Measurements from ENCODE around the gene SRSF7. TPM values are rescaled to one million over a fixed set of nuclear protein-coding genes. Genes with fewer than 3 reads are reported as not detected.
"Not testable (repeated sequence)": the region's sequence is repeated elsewhere in the genome, so short reads cannot be mapped to it uniquely, and the experiment has no call there.

SRSF7 gene
- total RNA-seq, 1 experiment from 2014 or later = 238 TPM

DNA sequence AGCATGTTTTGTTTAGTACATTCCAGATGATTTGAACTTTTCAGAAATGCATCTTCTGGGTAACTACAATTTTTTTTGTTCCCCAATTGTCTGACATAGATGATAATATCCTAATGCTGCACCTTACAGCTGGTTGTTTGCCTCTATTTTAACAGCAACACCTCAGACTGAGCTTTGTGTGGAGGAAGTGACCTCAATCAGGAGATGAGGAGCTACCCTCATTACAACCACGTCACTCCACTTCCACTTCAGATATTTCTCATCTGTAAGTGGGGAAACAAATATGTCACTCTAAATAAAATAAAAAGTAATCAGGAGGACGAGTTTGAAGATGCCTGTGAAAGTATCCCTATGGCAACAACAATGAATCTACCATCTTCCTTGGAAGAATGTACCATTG lies 12.1 kb upstream of the SRSF7 start:
- DNase-seq (ENCODE audit: low spot score) = no peak

GRCh38 chr2:38755891-38756290 lies 4.7 kb upstream of the SRSF7 start:
- DNase-seq (ENCODE audit: low spot score); in situ Hi-C loops (cut with HindIII; ENCODE audit: low sequenced_read_pairs): not testable (repeated sequence)

More for the DNA sequence above, 12.1 kb upstream of the SRSF7 start:
- in situ Hi-C loops (cut with HindIII; ENCODE audit: low sequenced_read_pairs) = no loop called here

- DNase-seq (ENCODE audit: low spot score) = no peak
- in situ Hi-C loops (cut with HindIII; ENCODE audit: low sequenced_read_pairs) = no loop called here
Measured at GRCh38 chr2:38754506-38754905, 3.3 kb upstream of the SRSF7 start.

DNA sequence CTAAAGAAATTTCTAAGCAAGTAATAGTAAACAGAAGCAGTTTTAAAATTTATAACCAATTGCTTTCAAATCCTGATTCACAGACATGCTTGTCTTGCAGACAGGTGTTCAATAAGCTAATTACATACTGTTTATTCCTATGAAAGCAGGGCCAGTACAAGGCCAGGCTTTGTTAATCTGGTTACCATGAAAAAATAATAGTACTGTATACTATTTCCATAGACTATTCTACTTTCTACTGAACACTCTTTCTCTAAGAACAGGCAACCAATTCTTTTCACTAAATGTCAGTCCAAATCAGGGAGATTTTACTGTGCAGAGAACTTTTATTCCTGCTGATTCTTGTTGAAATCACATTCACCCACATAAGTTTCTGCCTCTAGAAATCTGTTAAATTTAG lies 2.9 kb upstream of the SRSF7 start:
- in situ Hi-C loops (cut with HindIII; ENCODE audit: low sequenced_read_pairs) = no loop called here
- DNase-seq (ENCODE audit: low spot score) = no peak

- no peak for DNase-seq (ENCODE audit: low spot score)
- in situ Hi-C loops (cut with HindIII; ENCODE audit: low sequenced_read_pairs) = no loop called here
Measured at GRCh38 chr2:38751596-38752410, 642 bp upstream of the SRSF7 start.

GRCh38 chr2:38750011-38750890 lies 910 bp downstream of the SRSF7 start:
- in situ Hi-C loops (cut with HindIII; ENCODE audit: low sequenced_read_pairs) = no loop called here
- DNase-seq (ENCODE audit: low spot score) = peak; percentile 56

GRCh38 chr2:38748943-38749804 lies 2.0 kb downstream of the SRSF7 start:
- in situ Hi-C loops (cut with HindIII; ENCODE audit: low sequenced_read_pairs) = no loop called here

GRCh38 chr2:38748391-38748790 lies 2.8 kb downstream of the SRSF7 start:
- in situ Hi-C loops (cut with HindIII; ENCODE audit: low sequenced_read_pairs) = no loop called here
- no peak for DNase-seq (ENCODE audit: low spot score)

More at GRCh38 chr2:38748943-38749804, 2.0 kb downstream of the SRSF7 start:
- no peak for DNase-seq (ENCODE audit: low spot score)

DNA sequence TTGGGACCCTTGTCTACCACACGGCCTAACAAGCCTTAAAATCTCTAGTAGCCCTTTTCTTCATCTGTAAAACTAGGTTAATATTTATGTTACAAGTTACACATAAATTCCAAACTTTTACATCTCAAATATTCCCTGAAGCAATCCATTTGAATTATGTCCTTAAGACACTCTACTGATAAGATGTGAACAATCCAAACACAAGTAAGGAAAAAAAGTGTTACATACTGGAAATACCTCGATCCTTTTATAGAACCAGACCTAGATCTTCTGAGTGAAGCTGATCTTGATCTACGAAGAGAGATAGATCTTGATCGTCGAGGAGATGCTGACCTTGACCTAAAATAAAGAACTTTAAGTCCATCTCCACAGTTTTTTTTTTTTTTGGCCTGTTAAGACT lies 3.3 kb downstream of the SRSF7 start:
- no peak for DNase-seq (ENCODE audit: low spot score)
- in situ Hi-C loops (cut with HindIII; ENCODE audit: low sequenced_read_pairs) = no loop called here

- in situ Hi-C loops (cut with HindIII; ENCODE audit: low sequenced_read_pairs) = no loop called here
- no peak for DNase-seq (ENCODE audit: low spot score)
Measured at GRCh38 chr2:38747007-38747424, 4.1 kb downstream of the SRSF7 start.

DNA sequence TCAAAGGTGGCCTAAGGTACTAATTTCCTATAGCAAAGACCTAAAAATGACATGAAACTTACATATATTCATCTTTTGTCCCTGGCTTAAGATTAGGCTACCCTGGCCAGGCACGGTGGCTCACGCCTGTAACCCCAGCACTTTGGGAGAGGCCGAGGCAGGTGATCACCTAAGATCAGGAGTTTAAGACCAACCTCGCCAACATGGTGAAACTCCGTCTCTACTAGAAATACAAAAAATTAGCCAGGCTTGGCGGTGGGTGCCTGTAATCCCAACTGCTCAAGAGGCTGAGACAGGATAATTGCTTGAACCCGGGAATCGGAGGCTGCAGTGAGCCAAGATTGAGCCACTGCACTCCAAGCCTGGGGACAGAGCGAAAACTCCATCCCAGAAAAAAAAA lies 5.9 kb downstream of the SRSF7 start:
- in situ Hi-C loops (cut with HindIII; ENCODE audit: low sequenced_read_pairs) = no loop called here
- no peak for DNase-seq (ENCODE audit: low spot score)

- in situ Hi-C loops (cut with HindIII; ENCODE audit: low sequenced_read_pairs) = no loop called here
- no peak for DNase-seq (ENCODE audit: low spot score)
Measured at GRCh38 chr2:38744399-38744780, 6.8 kb downstream of the SRSF7 start.

DNA sequence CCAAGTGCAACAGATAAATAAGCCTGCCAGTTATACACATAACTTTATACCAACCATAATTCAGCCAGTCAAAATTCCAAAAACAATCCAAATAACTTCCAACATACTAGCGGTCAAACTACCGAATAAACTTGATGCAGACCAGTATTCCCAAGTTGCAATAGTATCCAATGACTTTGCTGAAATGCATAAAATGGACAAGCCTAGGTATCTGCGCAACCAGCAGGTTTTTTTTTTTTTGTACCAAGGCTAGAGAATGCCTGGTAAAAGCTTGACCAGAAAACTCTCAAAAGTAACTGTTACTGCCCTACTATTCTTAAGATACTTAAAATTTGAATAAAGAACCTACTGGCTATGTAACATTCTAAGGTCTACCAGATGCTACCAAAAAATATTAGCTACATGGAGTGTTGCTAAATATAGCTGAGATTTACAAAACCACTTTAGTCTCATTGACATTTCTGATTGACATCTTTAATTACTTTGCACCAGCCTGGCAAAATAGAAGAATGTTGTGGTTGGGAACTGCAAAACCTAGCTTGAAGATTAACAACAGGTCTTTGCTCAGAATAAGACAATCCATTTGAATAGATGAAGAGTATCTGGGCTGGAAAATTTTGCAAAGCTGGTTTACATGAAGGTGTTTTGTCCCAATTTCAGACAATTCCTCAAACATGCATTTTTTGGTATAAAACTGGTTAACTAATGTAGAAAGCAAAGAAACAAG lies 7.3 kb downstream of the SRSF7 start:
- in situ Hi-C loops (cut with HindIII; ENCODE audit: low sequenced_read_pairs) = no loop called here

GRCh38 chr2:38742797-38743559 lies 8.2 kb downstream of the SRSF7 start:
- in situ Hi-C loops (cut with HindIII; ENCODE audit: low sequenced_read_pairs) = no loop called here
- no peak for DNase-seq (ENCODE audit: low spot score)

More for the DNA sequence above, 7.3 kb downstream of the SRSF7 start:
- DNase-seq (ENCODE audit: low spot score) = no peak

DNA sequence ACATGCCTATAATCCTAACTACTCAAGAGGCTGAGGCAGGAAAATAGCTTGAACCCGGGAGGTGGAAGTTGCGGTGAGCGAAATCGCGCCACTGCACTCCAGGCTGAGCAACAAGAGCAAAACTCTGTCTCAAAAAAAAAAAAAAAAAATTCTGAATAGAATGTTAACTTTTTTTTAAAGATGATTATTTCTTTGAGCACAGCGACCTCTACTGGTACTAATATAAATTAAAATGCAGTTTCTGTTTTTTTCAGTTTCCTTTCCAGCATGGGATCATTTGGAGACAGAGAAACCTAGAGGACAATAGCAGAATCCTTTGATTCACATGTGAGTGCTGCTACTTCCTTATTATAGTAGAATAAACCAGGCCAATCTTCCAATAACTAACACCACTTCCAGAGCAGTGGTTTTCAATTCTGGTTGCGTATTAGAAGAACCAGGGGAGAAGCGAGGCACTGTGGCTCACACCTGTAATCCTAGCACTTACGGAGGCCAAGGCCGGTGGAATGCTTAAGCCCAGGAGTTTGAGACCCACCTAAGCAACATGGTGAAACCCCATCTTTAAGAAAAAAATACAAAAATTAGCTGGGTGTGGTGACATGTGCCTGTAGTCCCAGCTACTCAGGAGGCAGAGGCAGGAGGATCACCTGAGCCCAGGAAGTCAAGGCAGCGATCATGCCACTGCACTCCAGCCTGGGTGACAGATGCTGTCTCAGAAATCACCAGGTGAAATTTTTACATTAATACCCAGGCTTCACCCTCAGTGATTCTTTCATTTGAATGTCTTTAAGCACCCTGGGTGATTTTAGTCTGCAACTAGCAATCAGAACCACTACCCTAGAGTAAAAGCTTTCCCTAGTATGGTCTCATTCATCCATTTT lies 10.1 kb downstream of the SRSF7 start:
- peak; percentile 65 for DNase-seq (ENCODE audit: low spot score)
- in situ Hi-C loops (cut with HindIII; ENCODE audit: low sequenced_read_pairs) = no loop called here

GRCh38 chr2:38739524-38739923 lies 11.6 kb downstream of the SRSF7 start:
- no peak for DNase-seq (ENCODE audit: low spot score)
- in situ Hi-C loops (cut with HindIII; ENCODE audit: low sequenced_read_pairs) = no loop called here

DNA sequence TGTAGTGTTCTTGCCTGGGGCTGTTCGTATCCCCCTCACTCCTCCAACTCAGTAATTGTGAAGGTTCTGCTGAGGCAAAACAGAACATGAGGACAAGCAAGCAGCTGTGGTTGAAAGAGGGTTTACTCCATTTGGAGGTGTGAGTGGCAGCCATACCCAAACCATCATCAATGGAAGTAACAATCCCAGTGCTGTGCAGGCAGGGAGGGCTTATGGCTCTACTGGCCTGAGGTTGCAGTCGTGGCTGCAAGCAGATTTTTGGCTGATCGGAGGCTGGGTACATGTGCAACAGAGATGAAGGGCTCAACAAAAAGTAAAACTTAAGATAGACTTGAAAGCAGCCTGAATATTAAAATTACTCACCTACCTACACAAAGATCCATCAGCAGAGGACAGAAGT lies 13.2 kb downstream of the SRSF7 start:
- in situ Hi-C loops (cut with HindIII; ENCODE audit: low sequenced_read_pairs) = no loop called here
- DNase-seq (ENCODE audit: low spot score) = no peak
